Right lobe of liver (tissue), 4 donors: Measurements from ENCODE around the gene GULP1.

Experiments
- POLR2A ChIP-seq: fragments of 450-650 bp; IDR thresholded peaks from one replicate; pipeline ENCODE4 v1.6.1; 2017; ENCODE audit warnings: antibody characterized with exemption, mild to moderate bottlenecking
- TF ChIP-seq, protein P1 (sequence below), 4 donors: fragments of 200-600 bp in 3 of 4; fragments of 450-650 bp in 1 of 4; IDR thresholded peaks; one replicate each; pipeline versions ENCODE4 v1.5.1 to v1.8.0; 2016 to 2022; ENCODE audit warnings: antibody characterized with exemption in 4 of 4, mild to moderate bottlenecking in 2 of 4
- donor health status: DM: no; HTN: no; CAD: no.
- donor health status: DM: no; HTN: no; CAD: no.
- donor health status: DM: no; HTN: yes; CAD: no.

DNA sequence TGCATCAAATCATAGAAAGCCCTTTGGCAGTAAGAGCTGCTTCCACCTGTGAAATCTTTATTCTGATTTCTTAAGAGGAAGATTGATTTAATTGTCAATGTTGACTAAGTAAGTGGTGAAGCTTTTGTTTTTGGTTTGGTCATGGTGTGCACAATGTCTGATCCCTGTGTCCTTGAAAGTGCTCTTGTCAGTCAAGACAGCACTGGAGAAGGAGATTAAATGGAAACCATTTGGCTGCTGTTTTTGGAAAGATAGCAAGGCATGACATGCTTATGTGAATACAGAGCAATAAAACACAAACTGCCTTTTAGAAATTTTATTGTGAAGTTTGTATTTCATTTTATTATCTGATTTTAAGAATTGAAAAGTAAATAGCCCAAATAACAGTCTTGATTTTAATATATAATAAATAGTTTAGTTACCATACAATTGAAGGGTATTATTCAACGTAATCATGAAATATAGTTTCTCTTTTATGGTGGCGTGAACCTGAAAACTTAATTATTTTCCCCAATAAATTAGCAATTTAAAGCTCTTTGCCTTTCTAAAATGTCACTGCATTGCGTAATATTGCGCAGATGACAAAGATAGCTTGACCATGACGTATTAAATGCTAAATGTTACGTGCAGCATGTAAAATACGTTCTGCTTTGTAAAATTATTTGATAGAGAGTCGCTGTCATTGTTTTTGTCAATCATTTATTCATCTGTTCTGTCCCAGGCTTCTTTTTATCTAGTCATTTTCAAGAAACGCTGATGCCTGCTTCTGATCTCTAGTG, 69.0 kb downstream of the GULP1 start:
- TF ChIP-seq POLR2A, result no peak
- TF ChIP-seq, protein P1, sequence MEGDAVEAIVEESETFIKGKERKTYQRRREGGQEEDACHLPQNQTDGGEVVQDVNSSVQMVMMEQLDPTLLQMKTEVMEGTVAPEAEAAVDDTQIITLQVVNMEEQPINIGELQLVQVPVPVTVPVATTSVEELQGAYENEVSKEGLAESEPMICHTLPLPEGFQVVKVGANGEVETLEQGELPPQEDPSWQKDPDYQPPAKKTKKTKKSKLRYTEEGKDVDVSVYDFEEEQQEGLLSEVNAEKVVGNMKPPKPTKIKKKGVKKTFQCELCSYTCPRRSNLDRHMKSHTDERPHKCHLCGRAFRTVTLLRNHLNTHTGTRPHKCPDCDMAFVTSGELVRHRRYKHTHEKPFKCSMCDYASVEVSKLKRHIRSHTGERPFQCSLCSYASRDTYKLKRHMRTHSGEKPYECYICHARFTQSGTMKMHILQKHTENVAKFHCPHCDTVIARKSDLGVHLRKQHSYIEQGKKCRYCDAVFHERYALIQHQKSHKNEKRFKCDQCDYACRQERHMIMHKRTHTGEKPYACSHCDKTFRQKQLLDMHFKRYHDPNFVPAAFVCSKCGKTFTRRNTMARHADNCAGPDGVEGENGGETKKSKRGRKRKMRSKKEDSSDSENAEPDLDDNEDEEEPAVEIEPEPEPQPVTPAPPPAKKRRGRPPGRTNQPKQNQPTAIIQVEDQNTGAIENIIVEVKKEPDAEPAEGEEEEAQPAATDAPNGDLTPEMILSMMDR (IDR thresholded peaks at IDR 0.05), result no peak
